Tibial nerve (tissue), 4 donors: ENCODE data around the gene HSFX4. TPM values are rescaled to one million over a fixed set of nuclear protein-coding genes. Genes with fewer than 3 reads are reported as not detected.

Experiments used
- DNase-seq, 2 donors: peaks; one replicate each; pipeline ENCODE4 v3.0.0-alpha.2; 2019; ENCODE audit warnings: low spot score in 2 of 2
- H3K27ac ChIP-seq, 4 donors: fragments of 200-600 bp; sonication (generic) in 3 of 4; one replicate each; pipeline ENCODE4 v1.5.1; 2017 to 2019; ENCODE audit warnings: mild to moderate bottlenecking in 1 of 4
- H3K27me3 ChIP-seq, 2 donors: fragments of 200-600 bp; sonication (generic) in 1 of 2; one replicate each; pipeline versions ENCODE4 v1.5.1 to v1.6.0; 2017 to 2019
- H3K36me3 ChIP-seq, 3 donors: fragments of 200-600 bp; sonication (generic); one replicate each; pipeline ENCODE4 v1.5.1; 2018 to 2019
- H3K4me1 ChIP-seq, 4 donors: fragments of 200-600 bp; sonication (generic) in 3 of 4; one replicate each; pipeline ENCODE4 v1.5.1; 2017 to 2019
- H3K4me3 ChIP-seq, 4 donors: fragments of 200-600 bp; sonication (generic) in 3 of 4; one replicate each; pipeline ENCODE4 v1.5.1; 2017 to 2019; ENCODE audit warnings: mild to moderate bottlenecking in 1 of 4, moderate library complexity in 1 of 4
- H3K9me3 ChIP-seq, 4 donors: fragments of 200-600 bp; sonication (generic) in 3 of 4; one replicate each; pipeline ENCODE4 v1.5.1; 2017 to 2019
- EP300 ChIP-seq, 2 donors: sonication (generic); formaldehyde crosslinking; IDR thresholded peaks; one replicate each; pipeline ENCODE4 v1.6.1; 2017; ENCODE audit warnings: antibody characterized with exemption in 2 of 2, mild to moderate bottlenecking in 1 of 2
- POLR2A ChIP-seq, 2 donors: fragments of 450-650 bp; IDR thresholded peaks; one replicate each; pipeline ENCODE4 v1.6.1; 2017; ENCODE audit warnings: antibody characterized with exemption in 2 of 2, mild to moderate bottlenecking in 2 of 2, moderate library complexity in 2 of 2
- WGBS, 2 donors: methylation state at CpG; one replicate each; pipeline ENCODE4 v1.1.5; 2018; 5-methylcytosine and 5-hydroxymethylcytosine counted together
- total RNA-seq, 4 donors: library from RNA; depleted of rRNA; stranded (reverse); fragments of >200 nt; gene quantifications; one replicate each; pipeline ENCODE4 v1.1.0, GENCODE V29; 2016
- TF ChIP-seq, protein P1 (sequence below), 5 experiments: fragments of 200-600 bp in 3 of 5; fragments of 450-650 bp in 2 of 5; sonication (generic) in 3 of 5; IDR thresholded peaks; one replicate each; pipeline ENCODE4 v1.5.1; 2016 to 2019; ENCODE audit warnings: antibody characterized with exemption in 5 of 5, mild to moderate bottlenecking in 3 of 5, moderate library complexity in 2 of 5

HSFX4 gene
- total RNA-seq, 4 donors from 2014 or later: not detected

- no peak overlapping the region for H3K4me3 ChIP-seq
- peaks cover 0 to 8% (median 0%) of the 10 kb centered on the region in 3 donors for H3K36me3 ChIP-seq
- no peaks in the 10 kb centered on the region for H3K27me3 ChIP-seq
- peak in 1 of 2 donors; percentile 49 for DNase-seq
- H3K27ac ChIP-seq: no peak overlapping the region
- TF ChIP-seq, protein P1, sequence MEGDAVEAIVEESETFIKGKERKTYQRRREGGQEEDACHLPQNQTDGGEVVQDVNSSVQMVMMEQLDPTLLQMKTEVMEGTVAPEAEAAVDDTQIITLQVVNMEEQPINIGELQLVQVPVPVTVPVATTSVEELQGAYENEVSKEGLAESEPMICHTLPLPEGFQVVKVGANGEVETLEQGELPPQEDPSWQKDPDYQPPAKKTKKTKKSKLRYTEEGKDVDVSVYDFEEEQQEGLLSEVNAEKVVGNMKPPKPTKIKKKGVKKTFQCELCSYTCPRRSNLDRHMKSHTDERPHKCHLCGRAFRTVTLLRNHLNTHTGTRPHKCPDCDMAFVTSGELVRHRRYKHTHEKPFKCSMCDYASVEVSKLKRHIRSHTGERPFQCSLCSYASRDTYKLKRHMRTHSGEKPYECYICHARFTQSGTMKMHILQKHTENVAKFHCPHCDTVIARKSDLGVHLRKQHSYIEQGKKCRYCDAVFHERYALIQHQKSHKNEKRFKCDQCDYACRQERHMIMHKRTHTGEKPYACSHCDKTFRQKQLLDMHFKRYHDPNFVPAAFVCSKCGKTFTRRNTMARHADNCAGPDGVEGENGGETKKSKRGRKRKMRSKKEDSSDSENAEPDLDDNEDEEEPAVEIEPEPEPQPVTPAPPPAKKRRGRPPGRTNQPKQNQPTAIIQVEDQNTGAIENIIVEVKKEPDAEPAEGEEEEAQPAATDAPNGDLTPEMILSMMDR (IDR thresholded peaks at IDR 0.05): peak; percentile 7 to 47 (median 38)
- no peak for TF ChIP-seq EP300 (IDR thresholded peaks at IDR 0.05)
- peaks cover 0 to 3% (median 0%) of the 10 kb centered on the region in 4 donors for H3K4me1 ChIP-seq
- 0 to 20% methylated on average over 1 of the region's 1 CpG for WGBS, 2 donors
- H3K9me3 ChIP-seq: no peaks in the 10 kb centered on the region
Measured at GRCh38 chrX:149950681-149951080, 21.3 kb downstream of the HSFX4 start.

DNA sequence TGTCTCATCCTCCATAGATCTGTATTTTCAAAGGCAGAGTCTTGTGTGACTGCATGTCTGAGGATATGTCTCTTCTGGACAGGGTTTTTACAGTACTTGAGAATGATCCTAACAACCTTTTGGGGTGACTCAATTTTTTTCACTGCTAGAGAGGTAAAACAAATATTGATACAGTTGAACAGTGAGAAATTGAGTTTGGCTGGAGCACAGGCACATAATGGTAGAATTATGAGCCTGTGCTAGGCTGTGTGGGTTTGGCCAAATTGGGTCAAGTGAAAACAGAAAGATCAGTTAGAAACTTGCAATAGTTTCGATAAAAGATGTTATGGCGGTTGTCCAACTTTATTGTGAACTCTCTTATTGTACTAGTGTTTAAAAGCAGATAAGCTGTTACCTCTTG, 32.2 kb downstream of the HSFX4 start:
- H3K27ac ChIP-seq: peak overlapping the region in 1 of 4 donors; percentile 15
- no peak overlapping the region for H3K4me3 ChIP-seq
- 54 to 55% methylated on average over 2 of the region's 2 CpGs for WGBS, 2 donors
- H3K27me3 ChIP-seq: no peaks in the 10 kb centered on the region
- no peaks in the 10 kb centered on the region for H3K9me3 ChIP-seq
- H3K4me1 ChIP-seq: no peaks in the 10 kb centered on the region
- no peaks in the 10 kb centered on the region for H3K36me3 ChIP-seq
- no peak for DNase-seq
- TF ChIP-seq EP300 (IDR thresholded peaks at IDR 0.05) (no peak), POLR2A (IDR thresholded peaks at IDR 0.05) (no peak)
- TF ChIP-seq, protein P1 (IDR thresholded peaks at IDR 0.05): no peak

- TF ChIP-seq, protein P1 (IDR thresholded peaks at IDR 0.05): no peak
- TF ChIP-seq POLR2A (IDR thresholded peaks at IDR 0.05): no peak
- no peak for TF ChIP-seq EP300 (IDR thresholded peaks at IDR 0.05)
- H3K4me1 ChIP-seq: no peaks in the 10 kb centered on the region
- H3K4me3 ChIP-seq: no peak overlapping the region
- H3K9me3 ChIP-seq: no peaks in the 10 kb centered on the region
- no peak for DNase-seq
- H3K27me3 ChIP-seq: no peaks in the 10 kb centered on the region
- H3K27ac ChIP-seq: no peak overlapping the region
- H3K36me3 ChIP-seq: no peaks in the 10 kb centered on the region
Measured at GRCh38 chrX:149962010-149962409, 32.6 kb downstream of the HSFX4 start.

GRCh38 chrX:149962859-149963757, 33.7 kb downstream of the HSFX4 start:
- DNase-seq: peak; percentile 16 to 29
- 11 to 36% methylated on average over 6 to 9 of the region's 9 CpGs for WGBS, 2 donors
- TF ChIP-seq EP300 (IDR thresholded peaks at IDR 0.05) (no peak), POLR2A (IDR thresholded peaks at IDR 0.05) (no peak)
- TF ChIP-seq, protein P1 (IDR thresholded peaks at IDR 0.05): peak; percentile 28 to 64 (median 61)
- no peaks in the 10 kb centered on the region for H3K4me1 ChIP-seq
- no peak overlapping the region for H3K4me3 ChIP-seq
- H3K27ac ChIP-seq: peak overlapping the region in 2 of 4 donors; percentile 39 to 58
- H3K9me3 ChIP-seq: no peaks in the 10 kb centered on the region
- no peaks in the 10 kb centered on the region for H3K36me3 ChIP-seq
- no peaks in the 10 kb centered on the region for H3K27me3 ChIP-seq

DNA sequence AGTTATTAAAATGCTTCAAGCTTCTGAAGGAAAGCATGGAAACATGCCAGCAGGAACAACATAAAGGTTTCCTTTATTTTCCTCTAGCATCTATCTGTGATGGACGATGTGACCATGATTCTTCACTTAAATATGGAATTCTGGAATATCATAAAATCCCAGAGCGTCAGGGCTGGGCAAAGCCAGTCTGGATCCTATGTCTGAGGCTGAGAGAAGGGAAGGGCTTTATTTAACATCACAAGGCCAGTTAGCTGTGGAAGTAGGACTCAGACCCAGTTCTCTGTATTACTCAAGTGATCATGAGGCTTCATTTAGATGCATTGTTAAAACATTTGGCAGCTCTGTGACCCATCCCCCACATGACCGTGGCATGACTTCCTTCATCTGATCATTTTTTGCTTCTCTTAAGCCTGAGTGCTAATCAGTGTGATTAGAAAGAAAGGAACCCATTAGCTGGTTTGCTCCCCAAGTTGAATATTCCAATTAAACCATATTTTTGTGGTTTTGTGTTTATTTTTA, 49.8 kb downstream of the HSFX4 start:
- H3K4me3 ChIP-seq: no peak overlapping the region
- TF ChIP-seq EP300 (IDR thresholded peaks at IDR 0.05) (no peak), POLR2A (IDR thresholded peaks at IDR 0.05) (no peak)
- TF ChIP-seq, protein P1 (IDR thresholded peaks at IDR 0.05): no peak
- no peaks in the 10 kb centered on the region for H3K36me3 ChIP-seq
- no peaks in the 10 kb centered on the region for H3K27me3 ChIP-seq
- peaks cover 0 to 6% (median 0%) of the 10 kb centered on the region in 4 donors for H3K4me1 ChIP-seq
- no peaks in the 10 kb centered on the region for H3K9me3 ChIP-seq
- no peak for DNase-seq
- H3K27ac ChIP-seq: no peak overlapping the region
- WGBS, 2 donors: 41 to 52% methylated on average over 3 of the region's 3 CpGs
